HS-27A (cell line): ENCODE measurements around the gene CLINT1.
A peak's percentile ranks its signal among the peaks of the same experiment; 100 is the strongest.

Experiments used
- DNase-seq: peaks from one replicate; pipeline ENCODE4 v3.0.0-alpha.2; 2012; ENCODE audit warnings: low read depth, missing footprints

The CLINT1 gene

GRCh38 chr5:157758706-157759105, 100.2 kb downstream of the CLINT1 start:
- no peak for DNase-seq

- no peak for DNase-seq
Measured at GRCh38 chr5:157756122-157756521, 102.8 kb downstream of the CLINT1 start.

GRCh38 chr5:157750320-157750719, 108.6 kb downstream of the CLINT1 start:
- no peak for DNase-seq

GRCh38 chr5:157749462-157749799, 109.5 kb downstream of the CLINT1 start:
- no peak for DNase-seq

DNA sequence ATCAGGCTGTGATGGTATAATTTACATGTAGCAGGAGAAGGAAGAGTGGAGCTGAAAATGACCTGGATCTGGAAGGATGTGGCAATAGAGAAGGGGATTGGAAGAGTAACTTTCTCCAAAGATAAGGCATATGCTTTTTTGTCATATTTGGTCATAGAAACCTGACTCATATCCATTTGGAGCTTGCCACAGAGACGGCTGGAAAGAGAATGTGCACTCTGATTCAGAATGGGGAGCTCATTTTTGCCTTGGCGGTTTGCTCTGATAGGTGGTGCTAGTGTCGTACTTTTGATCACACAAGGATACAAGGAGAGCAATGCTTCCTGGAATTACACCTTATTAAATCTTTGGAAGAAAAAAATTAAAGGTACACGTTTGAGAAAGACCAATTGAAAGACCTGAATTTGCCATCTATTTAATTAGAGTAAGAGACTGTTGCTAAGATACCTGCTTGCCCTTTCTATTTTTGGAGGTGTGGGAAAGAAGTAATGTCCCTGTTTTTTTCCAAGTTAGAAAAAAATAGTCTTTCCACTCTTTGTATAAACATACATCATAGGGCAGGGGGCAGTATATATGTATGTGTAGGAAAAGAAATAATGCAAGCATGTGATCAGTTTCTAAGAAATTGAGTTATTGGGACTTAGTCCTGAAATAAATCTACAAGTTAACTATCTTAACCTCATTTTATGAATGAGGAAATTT, 110.0 kb downstream of the CLINT1 start:
- DNase-seq, result peak; percentile 33

GRCh38 chr5:157747766-157748700, 110.9 kb downstream of the CLINT1 start:
- no peak for DNase-seq

- DNase-seq, result no peak
Measured at GRCh38 chr5:157747173-157747740, 111.7 kb downstream of the CLINT1 start.

DNA sequence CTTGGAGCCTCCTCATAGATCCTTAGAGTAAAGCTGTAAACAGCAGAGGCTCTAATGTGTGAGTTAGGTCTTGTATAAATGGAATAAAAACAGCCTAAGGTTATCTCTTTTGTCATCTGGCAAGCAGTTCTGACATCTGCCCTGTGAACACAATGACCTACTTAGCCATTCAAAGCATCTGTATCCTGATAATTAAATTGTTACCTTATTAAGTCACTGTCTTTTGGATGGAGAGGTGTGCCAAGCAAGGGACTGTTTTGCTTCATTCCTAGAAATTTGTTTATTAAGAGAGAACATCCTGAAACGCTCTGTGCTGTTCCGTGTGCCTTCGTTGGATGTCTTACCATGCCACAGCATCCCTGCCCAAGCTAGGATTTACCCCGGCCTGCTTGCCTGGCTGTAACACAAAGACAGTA, 113.9 kb downstream of the CLINT1 start:
- no peak for DNase-seq

GRCh38 chr5:157744051-157745011, 114.6 kb downstream of the CLINT1 start:
- no peak for DNase-seq

DNA sequence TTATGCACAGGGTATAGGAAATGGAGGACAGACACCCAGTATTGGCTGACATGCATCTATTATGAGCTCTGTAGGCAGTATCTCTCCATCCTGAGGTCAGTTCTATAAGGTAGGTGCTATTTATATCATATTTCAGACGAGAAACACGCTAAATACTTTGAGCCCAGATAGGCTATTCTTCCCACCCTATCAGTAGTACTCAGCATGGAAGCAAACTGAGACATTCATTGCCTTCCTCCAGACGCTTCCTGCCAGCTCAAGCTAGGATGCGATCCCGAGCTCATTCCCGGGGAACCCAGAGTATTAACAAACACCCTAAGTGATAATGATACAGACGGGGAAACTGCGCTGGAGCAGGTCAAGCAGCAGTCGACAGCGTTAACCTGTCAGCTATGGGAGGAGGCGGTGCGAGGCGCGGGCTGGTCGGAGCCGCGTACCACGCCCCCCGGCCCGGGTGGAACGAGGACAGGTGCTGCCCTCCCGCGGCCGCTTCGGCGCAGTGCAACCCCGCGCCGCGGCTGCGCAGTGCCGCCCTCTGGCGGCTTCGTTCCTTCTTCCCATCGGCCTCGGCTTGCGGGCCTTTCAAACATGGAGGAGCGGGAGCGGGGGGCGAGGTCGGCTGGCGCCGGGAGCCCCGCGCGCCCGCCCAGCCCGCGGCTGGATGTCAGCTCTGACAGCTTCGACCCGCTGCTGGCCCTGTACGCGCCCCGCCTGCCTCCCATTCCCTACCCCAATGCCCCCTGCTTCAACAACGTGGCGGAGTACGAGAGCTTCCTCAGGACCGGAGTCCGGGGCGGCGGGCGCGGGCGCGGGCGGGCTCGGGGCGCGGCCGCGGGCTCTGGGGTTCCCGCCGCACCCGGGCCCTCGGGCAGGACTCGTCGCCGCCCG, 115.5 kb downstream of the CLINT1 start, which contains the start of gene LSM11:
TSS of gene LSM11 (plus strand) at position 550 of the 888 bp plus-strand sequence. CDS start at position 589, 39 bp downstream.
- DNase-seq, result peak; percentile 39

GRCh38 chr5:157741131-157741530, 117.8 kb downstream of the CLINT1 start:
- no peak for DNase-seq

DNA sequence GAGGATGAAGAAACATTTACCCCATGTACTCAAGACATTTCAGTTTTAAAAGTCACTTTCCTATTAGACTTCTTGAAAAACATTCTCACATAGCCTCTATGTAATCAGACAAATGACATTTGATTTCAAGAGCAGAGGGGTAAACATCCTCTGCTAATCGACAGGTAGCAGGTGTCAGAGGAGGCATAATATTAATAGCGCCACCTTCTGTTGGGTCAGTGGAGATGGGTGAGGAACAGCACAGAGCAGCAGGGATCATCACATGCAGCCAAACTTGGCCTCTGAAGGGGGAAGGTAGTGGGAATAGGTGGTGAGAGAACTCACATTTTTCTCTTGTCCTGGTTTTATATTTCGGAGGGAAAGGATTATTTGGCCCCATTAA, 118.7 kb downstream of the CLINT1 start:
- DNase-seq, result no peak

- DNase-seq, result no peak
Measured at GRCh38 chr5:157739388-157740228, 119.3 kb downstream of the CLINT1 start.

DNA sequence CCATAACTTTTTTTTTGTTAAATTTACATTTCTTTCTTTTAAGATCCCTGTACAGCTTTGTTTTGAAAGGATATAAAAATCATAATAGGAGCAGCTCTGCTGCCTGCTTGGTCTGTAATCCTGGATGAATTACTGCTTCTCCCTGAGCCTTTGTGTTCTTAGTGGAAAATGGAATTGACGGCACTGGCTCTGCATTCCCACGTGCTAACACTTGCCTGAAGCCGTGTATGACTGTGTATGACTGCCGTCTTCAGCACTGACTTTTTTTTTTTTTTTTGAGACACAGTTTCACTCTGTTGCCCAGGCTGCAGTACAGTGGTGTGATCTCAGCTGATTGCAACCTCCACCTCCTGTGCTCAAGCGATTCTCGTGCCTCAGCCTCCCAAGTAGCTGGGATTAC, 123.0 kb downstream of the CLINT1 start:
- no peak for DNase-seq
